Measurements from ENCODE around the gene PTPRN2.

PTPRN2 gene

DNA sequence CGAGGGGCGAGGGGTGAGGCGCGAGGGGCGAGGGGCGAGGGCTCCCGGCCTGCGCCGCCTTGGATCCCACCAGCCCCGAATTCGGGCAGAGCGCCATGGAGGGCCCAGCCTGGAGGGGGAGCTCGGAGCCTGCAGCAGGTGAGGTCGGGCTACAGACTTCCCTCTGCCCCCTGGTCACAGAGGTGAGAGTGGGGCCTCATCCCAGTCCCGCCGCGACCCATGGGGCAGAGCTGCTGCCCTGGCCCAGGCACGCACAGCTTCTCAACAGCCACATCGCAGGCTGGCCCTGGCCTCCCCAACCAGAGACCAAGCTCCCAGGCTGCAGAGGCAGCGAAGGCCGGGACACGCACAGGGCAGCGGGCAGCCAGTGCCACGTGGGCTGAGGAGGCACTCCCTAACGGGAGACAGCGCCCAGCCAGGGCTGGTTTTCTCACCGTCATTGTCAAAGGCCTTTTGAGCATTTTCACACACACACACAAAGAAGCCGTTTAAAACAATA is 191.8 kb downstream of the PTPRN2 start:
- no peak for TF ChIP-seq JUND (IDR thresholded peaks at IDR 0.05; ENCODE audit: low read depth)
- in situ Hi-C loops (cut with HindIII; ENCODE audit: low pct_unique_long_range_greater_than_20kb, low sequenced_read_pairs), result no loop called here
- no peak for DNase-seq (ENCODE audit: low read depth in 1 of 2, low spot score in 1 of 2)

- DNase-seq (ENCODE audit: low read depth in 1 of 2, low spot score in 1 of 2), result no peak
- no peak for TF ChIP-seq JUND (IDR thresholded peaks at IDR 0.05; ENCODE audit: low read depth)
- in situ Hi-C loops (cut with HindIII; ENCODE audit: low pct_unique_long_range_greater_than_20kb, low sequenced_read_pairs), result no loop called here
Observed at GRCh38 chr7:158395349-158395748, 192.3 kb downstream of the PTPRN2 start.

- peak; percentile 27 to 59 for DNase-seq (ENCODE audit: low read depth in 1 of 2, low spot score in 1 of 2)
- TF ChIP-seq JUND (IDR thresholded peaks at IDR 0.05; ENCODE audit: low read depth), result no peak
- in situ Hi-C loops (cut with HindIII; ENCODE audit: low pct_unique_long_range_greater_than_20kb, low sequenced_read_pairs), result no loop called here
Observed at GRCh38 chr7:158394936-158395335, 192.7 kb downstream of the PTPRN2 start.

- no peak for TF ChIP-seq JUND (IDR thresholded peaks at IDR 0.05; ENCODE audit: low read depth)
- no peak for DNase-seq (ENCODE audit: low read depth in 1 of 2, low spot score in 1 of 2)
Observed at GRCh38 chr7:158393926-158394625, 193.5 kb downstream of the PTPRN2 start.

GRCh38 chr7:158392251-158392650 is 195.4 kb downstream of the PTPRN2 start:
- TF ChIP-seq JUND (IDR thresholded peaks at IDR 0.05; ENCODE audit: low read depth), result no peak
- no peak for DNase-seq (ENCODE audit: low read depth in 1 of 2, low spot score in 1 of 2)
- in situ Hi-C loops (cut with HindIII; ENCODE audit: low pct_unique_long_range_greater_than_20kb, low sequenced_read_pairs), result no loop called here

More at GRCh38 chr7:158393926-158394625, 193.5 kb downstream of the PTPRN2 start:
- in situ Hi-C loops (cut with HindIII; ENCODE audit: low pct_unique_long_range_greater_than_20kb, low sequenced_read_pairs), result no loop called here

DNA sequence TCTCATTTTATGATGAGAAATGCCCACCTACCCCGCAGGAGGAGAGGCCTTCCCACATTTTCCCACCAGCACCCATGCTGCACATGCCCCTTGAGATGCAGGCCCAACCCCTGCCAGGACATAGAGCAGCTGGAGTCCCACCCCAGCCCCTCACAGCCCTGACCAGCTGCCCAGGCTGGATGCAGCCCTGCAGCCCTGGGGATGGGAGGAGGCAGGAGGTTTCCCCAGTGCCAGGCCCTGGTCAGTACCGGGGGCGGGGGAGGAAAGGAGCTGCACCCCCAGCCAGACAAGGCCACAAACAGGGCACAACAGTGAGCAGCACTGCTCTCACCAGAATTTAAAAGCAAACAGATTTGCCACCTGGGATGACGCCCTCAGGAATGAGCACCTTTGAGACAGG is 196.1 kb downstream of the PTPRN2 start:
- DNase-seq (ENCODE audit: low read depth in 1 of 2, low spot score in 1 of 2), result no peak
- in situ Hi-C loops (cut with HindIII; ENCODE audit: low pct_unique_long_range_greater_than_20kb, low sequenced_read_pairs), result no loop called here
- TF ChIP-seq JUND (IDR thresholded peaks at IDR 0.05; ENCODE audit: low read depth), result no peak

DNA sequence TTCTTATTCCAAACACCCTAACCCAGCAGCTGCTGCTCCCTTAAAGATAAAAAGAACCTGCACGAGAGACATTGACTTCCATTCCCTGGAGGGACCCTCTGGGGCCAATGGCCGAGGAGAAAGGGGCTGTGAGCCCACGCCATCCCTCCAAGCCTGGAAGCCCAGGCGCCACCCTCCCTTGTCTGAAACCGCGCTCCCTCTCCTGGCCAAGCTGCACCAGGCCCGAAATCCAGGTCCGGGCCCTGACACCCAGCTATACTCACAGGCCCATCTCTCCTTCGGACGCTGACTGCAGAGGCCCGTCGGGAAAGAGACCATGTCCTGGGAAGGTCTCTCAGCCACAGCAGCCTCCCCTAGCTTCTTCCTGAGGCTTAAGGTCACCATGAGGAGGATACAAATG is 196.5 kb downstream of the PTPRN2 start:
- no peak for DNase-seq (ENCODE audit: low read depth in 1 of 2, low spot score in 1 of 2)
- in situ Hi-C loops (cut with HindIII; ENCODE audit: low pct_unique_long_range_greater_than_20kb, low sequenced_read_pairs), result no loop called here
- no peak for TF ChIP-seq JUND (IDR thresholded peaks at IDR 0.05; ENCODE audit: low read depth)

- TF ChIP-seq JUND (IDR thresholded peaks at IDR 0.05; ENCODE audit: low read depth), result no peak
- DNase-seq (ENCODE audit: low read depth in 1 of 2, low spot score in 1 of 2), result no peak
- in situ Hi-C loops (cut with HindIII; ENCODE audit: low pct_unique_long_range_greater_than_20kb, low sequenced_read_pairs), result no loop called here
Observed at GRCh38 chr7:158390460-158390859, 197.2 kb downstream of the PTPRN2 start.

GRCh38 chr7:158389514-158390425 is 197.9 kb downstream of the PTPRN2 start:
- no peak for TF ChIP-seq JUND (IDR thresholded peaks at IDR 0.05; ENCODE audit: low read depth)
- DNase-seq (ENCODE audit: low read depth in 1 of 2, low spot score in 1 of 2), result no peak
- in situ Hi-C loops (cut with HindIII; ENCODE audit: low pct_unique_long_range_greater_than_20kb, low sequenced_read_pairs), result no loop called here

GRCh38 chr7:158388928-158389327 is 198.7 kb downstream of the PTPRN2 start:
- no peak for TF ChIP-seq JUND (IDR thresholded peaks at IDR 0.05; ENCODE audit: low read depth)

DNA sequence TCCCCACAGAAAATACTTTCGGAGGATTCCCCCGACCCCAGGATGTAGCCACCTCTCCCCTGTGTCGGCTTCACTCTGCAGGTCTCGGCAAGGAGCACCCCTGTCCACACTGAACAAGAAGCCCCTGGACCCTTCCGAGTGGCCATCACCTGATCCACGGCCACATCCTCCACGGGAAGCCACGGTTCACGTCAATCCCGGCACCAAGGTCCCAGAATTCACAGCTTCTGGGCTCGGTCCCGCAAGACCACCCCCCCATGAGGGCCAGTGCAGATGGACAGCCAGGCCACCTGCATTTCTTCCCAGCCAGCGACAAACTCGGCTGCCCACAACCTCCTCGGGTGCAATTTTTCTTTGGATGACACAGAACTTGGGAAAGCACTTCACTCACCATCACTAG is 199.6 kb downstream of the PTPRN2 start:
- no peak for TF ChIP-seq JUND (IDR thresholded peaks at IDR 0.05; ENCODE audit: low read depth)
- in situ Hi-C loops (cut with HindIII; ENCODE audit: low pct_unique_long_range_greater_than_20kb, low sequenced_read_pairs), result no loop called here

More at GRCh38 chr7:158388928-158389327, 198.7 kb downstream of the PTPRN2 start:
- DNase-seq (ENCODE audit: low read depth in 1 of 2, low spot score in 1 of 2), result no peak
- in situ Hi-C loops (cut with HindIII; ENCODE audit: low pct_unique_long_range_greater_than_20kb, low sequenced_read_pairs), result no loop called here

GRCh38 chr7:158387546-158387891 is 200.1 kb downstream of the PTPRN2 start:
- DNase-seq (ENCODE audit: low read depth in 1 of 2, low spot score in 1 of 2), result no peak
- in situ Hi-C loops (cut with HindIII; ENCODE audit: low pct_unique_long_range_greater_than_20kb, low sequenced_read_pairs), result no loop called here
- TF ChIP-seq JUND (IDR thresholded peaks at IDR 0.05; ENCODE audit: low read depth), result no peak

More for the DNA sequence above, 199.6 kb downstream of the PTPRN2 start:
- no peak for DNase-seq (ENCODE audit: low read depth in 1 of 2, low spot score in 1 of 2)

Measured in T47D (cell line).